ENCODE measurements around the gene PRR23A.

PRR23A gene

GRCh38 chr3:138962854-138963560 is 43.1 kb downstream of the PRR23A start:
- no peak for TF ChIP-seq CTCF (IDR thresholded peaks at IDR 0.05; ENCODE audit: extremely low read depth, insufficient read depth, missing control alignments)
- in situ Hi-C loops (cut with MboI; ENCODE audit: low pct_unique_long_range_greater_than_20kb, low sequenced_read_pairs, unreplicated experiment) = no loop called here
- no peak for DNase-seq (ENCODE audit: low spot score)

GRCh38 chr3:138960417-138960852 is 45.6 kb downstream of the PRR23A start:
- DNase-seq (ENCODE audit: low spot score) = no peak
- in situ Hi-C loops (cut with MboI; ENCODE audit: low pct_unique_long_range_greater_than_20kb, low sequenced_read_pairs, unreplicated experiment) = no loop called here
- no peak for TF ChIP-seq CTCF (IDR thresholded peaks at IDR 0.05; ENCODE audit: extremely low read depth, insufficient read depth, missing control alignments)
